T-helper 17 cell (primary cell): ENCODE measurements around the gene MAGI2. TPM values are rescaled to one million over a fixed set of nuclear protein-coding genes. Genes with fewer than 3 reads are reported as not detected.
A peak's percentile ranks its signal among the peaks of the same experiment; 100 is the strongest.
"Not testable (repeated sequence)": the region's sequence is repeated elsewhere in the genome, so short reads cannot be mapped to it uniquely, and the experiment has no call there.

ENCODE experiments used
- ATAC-seq: fragments of 150-1000 bp; cut with Tn5 transposase; 2 replicates; pipeline ENCODE4 v1.10.0; 2021; ENCODE audit warnings: mild to moderate bottlenecking, moderate library complexity
- DNase-seq, 3 donors: peaks; one replicate each; pipeline versions ENCODE4 v3.0.0 to v3.0.0-alpha.2; 2020 to 2021
- H3K9me3 ChIP-seq: one replicate; pipeline ENCODE4 v1.7.0; 2013; ENCODE audit warnings: low read length, mild to moderate bottlenecking; ENCODE audit not compliant: control insufficient read depth, poor library complexity, severe bottlenecking
- H3K27ac Mint-ChIP-seq: one replicate; pipeline ENCODE4 v1.8.0; 2022; ENCODE audit warnings: mild to moderate bottlenecking, moderate library complexity, mixed read lengths
- H3K27me3 Mint-ChIP-seq: one replicate; pipeline ENCODE4 v1.8.0; 2022; ENCODE audit warnings: mixed read lengths
- H3K36me3 Mint-ChIP-seq: one replicate; pipeline ENCODE4 v1.8.0; 2022; ENCODE audit warnings: low read depth, mixed read lengths
- H3K4me1 Mint-ChIP-seq: one replicate; pipeline ENCODE4 v1.8.0; 2022; ENCODE audit warnings: mild to moderate bottlenecking, mixed read lengths
- H3K4me3 Mint-ChIP-seq: one replicate; pipeline ENCODE4 v1.8.0; 2022; ENCODE audit warnings: mild to moderate bottlenecking, moderate library complexity, mixed read lengths
- total RNA-seq, 4 donors: library from RNA in 2 of 4; stranded (reverse) in 2 of 4; gene quantifications; one replicate each; pipeline ENCODE4 v1.2.3 and lab custom pipeline; 2022 to 2026

The MAGI2 gene
- total RNA-seq, 2 donors from 2014 or later: 0.73 TPM; not detected in 1

- Mint-ChIP-seq H3K36me3 (peaks cover 3% of the 10 kb centered on the region), H3K4me3 (peak overlapping the region; percentile 45), H3K27ac (no peak overlapping the region), H3K27me3 (peaks cover 22% of the 10 kb centered on the region), H3K4me1 (peaks cover 10% of the 10 kb centered on the region)
- DNase-seq (no peak), ATAC-seq (no peak)
- no peaks in the 10 kb centered on the region for H3K9me3 ChIP-seq
These were observed 1435.8 kb downstream of the MAGI2 start for GRCh38 chr7:78017591-78018100.

GRCh38 chr7:78015574-78016260 lies 1437.8 kb downstream of the MAGI2 start:
- ATAC-seq (no peak), DNase-seq (no peak)
- no peak overlapping the region for H3K27ac Mint-ChIP-seq
- H3K36me3 Mint-ChIP-seq: peaks cover 5% of the 10 kb centered on the region
- no peaks in the 10 kb centered on the region for H3K9me3 ChIP-seq
- H3K27me3 Mint-ChIP-seq: peaks cover 25% of the 10 kb centered on the region
- H3K4me3 Mint-ChIP-seq: no peak overlapping the region
- H3K4me1 Mint-ChIP-seq: peaks cover 11% of the 10 kb centered on the region

GRCh38 chr7:78014401-78014800 lies 1439.1 kb downstream of the MAGI2 start:
- ATAC-seq (no peak), DNase-seq (no peak)
- Mint-ChIP-seq H3K36me3 (peaks cover 5% of the 10 kb centered on the region), H3K4me1 (peaks cover 8% of the 10 kb centered on the region), H3K4me3 (no peak overlapping the region), H3K27me3 (peaks cover 25% of the 10 kb centered on the region), H3K27ac (no peak overlapping the region)
- H3K9me3 ChIP-seq: no peaks in the 10 kb centered on the region

GRCh38 chr7:78013386-78013785 lies 1440.1 kb downstream of the MAGI2 start:
- no peak overlapping the region for H3K27ac Mint-ChIP-seq
- no peaks in the 10 kb centered on the region for H3K9me3 ChIP-seq
- ATAC-seq (no peak), DNase-seq (no peak)
- H3K4me3 Mint-ChIP-seq: no peak overlapping the region
- peaks cover 5% of the 10 kb centered on the region for H3K36me3 Mint-ChIP-seq
- H3K4me1 Mint-ChIP-seq: peaks cover 5% of the 10 kb centered on the region
- peaks cover 25% of the 10 kb centered on the region for H3K27me3 Mint-ChIP-seq

- Mint-ChIP-seq H3K27ac (no peak overlapping the region), H3K36me3 (peaks cover 3% of the 10 kb centered on the region), H3K27me3 (peaks cover 14% of the 10 kb centered on the region), H3K4me3 (no peak overlapping the region), H3K4me1 (peaks cover 3% of the 10 kb centered on the region)
- no peak for ATAC-seq
- no peaks in the 10 kb centered on the region for H3K9me3 ChIP-seq
- no peak for DNase-seq
These were observed 1441.8 kb downstream of the MAGI2 start for GRCh38 chr7:78011642-78012041.

- no peaks in the 10 kb centered on the region for H3K36me3 Mint-ChIP-seq
- no peaks in the 10 kb centered on the region for H3K4me1 Mint-ChIP-seq
- H3K27me3 Mint-ChIP-seq: peaks cover 3% of the 10 kb centered on the region
- no peak for DNase-seq
- H3K4me3 Mint-ChIP-seq: no peak overlapping the region
- H3K27ac Mint-ChIP-seq: no peak overlapping the region
- no peak for ATAC-seq
- no peaks in the 10 kb centered on the region for H3K9me3 ChIP-seq
These were observed 1446.2 kb downstream of the MAGI2 start for GRCh38 chr7:78007231-78007630.

GRCh38 chr7:78006063-78006755 lies 1447.3 kb downstream of the MAGI2 start:
- no peaks in the 10 kb centered on the region for H3K9me3 ChIP-seq
- Mint-ChIP-seq H3K27ac (no peak overlapping the region), H3K36me3 (no peaks in the 10 kb centered on the region), H3K27me3 (no peaks in the 10 kb centered on the region), H3K4me3 (no peak overlapping the region), H3K4me1 (no peaks in the 10 kb centered on the region)
- DNase-seq: no peak
- no peak for ATAC-seq

GRCh38 chr7:78002715-78003114 lies 1450.8 kb downstream of the MAGI2 start:
- H3K36me3 Mint-ChIP-seq: no peaks in the 10 kb centered on the region
- no peaks in the 10 kb centered on the region for H3K27me3 Mint-ChIP-seq
- H3K9me3 ChIP-seq: no peaks in the 10 kb centered on the region
- ATAC-seq (no peak), DNase-seq (no peak)
- H3K27ac Mint-ChIP-seq: no peak overlapping the region
- H3K4me3 Mint-ChIP-seq: no peak overlapping the region
- no peaks in the 10 kb centered on the region for H3K4me1 Mint-ChIP-seq

- no peaks in the 10 kb centered on the region for H3K36me3 Mint-ChIP-seq
- ATAC-seq: no peak
- H3K9me3 ChIP-seq: no peaks in the 10 kb centered on the region
- H3K4me1 Mint-ChIP-seq: no peaks in the 10 kb centered on the region
- H3K27me3 Mint-ChIP-seq: no peaks in the 10 kb centered on the region
- no peak overlapping the region for H3K27ac Mint-ChIP-seq
- DNase-seq: no peak
- H3K4me3 Mint-ChIP-seq: no peak overlapping the region
These were observed 1451.4 kb downstream of the MAGI2 start for GRCh38 chr7:78002021-78002420.

- H3K27ac Mint-ChIP-seq, H3K4me1 Mint-ChIP-seq, ATAC-seq, DNase-seq, H3K36me3 Mint-ChIP-seq, H3K4me3 Mint-ChIP-seq, H3K27me3 Mint-ChIP-seq, H3K9me3 ChIP-seq: not testable (repeated sequence)
These were observed 1454.3 kb downstream of the MAGI2 start for GRCh38 chr7:77999168-77999567.

GRCh38 chr7:77995717-77996116 lies 1457.8 kb downstream of the MAGI2 start:
- peaks cover 23% of the 10 kb centered on the region for H3K27me3 Mint-ChIP-seq
- peaks cover 2% of the 10 kb centered on the region for H3K36me3 Mint-ChIP-seq
- no peak overlapping the region for H3K27ac Mint-ChIP-seq
- DNase-seq: no peak
- ATAC-seq: no peak
- no peak overlapping the region for H3K4me3 Mint-ChIP-seq
- H3K4me1 Mint-ChIP-seq: no peaks in the 10 kb centered on the region
- no peaks in the 10 kb centered on the region for H3K9me3 ChIP-seq

GRCh38 chr7:77993838-77994237 lies 1459.6 kb downstream of the MAGI2 start:
- DNase-seq (no peak), ATAC-seq (no peak)
- Mint-ChIP-seq H3K27ac (no peak overlapping the region), H3K4me3 (no peak overlapping the region), H3K36me3 (peaks cover 5% of the 10 kb centered on the region), H3K27me3 (peaks cover 32% of the 10 kb centered on the region), H3K4me1 (peaks cover 2% of the 10 kb centered on the region)
- H3K9me3 ChIP-seq: no peaks in the 10 kb centered on the region

- Mint-ChIP-seq H3K36me3 (peaks cover 5% of the 10 kb centered on the region), H3K27ac (no peak overlapping the region), H3K27me3 (peaks cover 32% of the 10 kb centered on the region), H3K4me1 (peaks cover 2% of the 10 kb centered on the region), H3K4me3 (no peak overlapping the region)
- DNase-seq (no peak), ATAC-seq (no peak)
- H3K9me3 ChIP-seq: no peaks in the 10 kb centered on the region
These were observed 1461.8 kb downstream of the MAGI2 start for GRCh38 chr7:77991656-77992055.
